HepG2 (cell line): ENCODE measurements around the gene FHIT. TPM values are rescaled to one million over a fixed set of nuclear protein-coding genes. Genes with fewer than 3 reads are reported as not detected.

ENCODE experiments used
- ATAC-seq: fragments of 200-7000 bp; cut with Tn5 transposase; 3 replicates; pipeline ENCODE4 v1.9.1; 2020; ENCODE audit warnings: mild to moderate bottlenecking, moderate library complexity
- BruUV-seq: library from RNA; stranded (reverse); fragments of 400-500 nt; replicated peaks from 2 replicates; lab custom pipeline; 2021; lab: Mats Ljungman, UMichigan
- CTCF ChIA-PET: fragments of 300-600 bp; formaldehyde crosslinking; extraction: SDS; loops from one replicate; lab custom pipeline; 2021; ENCODE audit warnings: low total read pairs, inconsistent platforms, low intra/inter-chr PET ratio; lab: Yijun Ruan, JAX
- POLR2A ChIA-PET: fragments of 350-600 bp; sonication (Branson Sonifier 250); formaldehyde crosslinking; loops from one replicate; lab custom pipeline; 2020; ENCODE audit warnings: antibody characterized with exemption, inconsistent platforms; lab: Yijun Ruan, JAX
- DNase-seq: peaks from one replicate; pipeline ENCODE4 v3.0.0-alpha.2; 2015; ENCODE audit warnings: low spot score
- FAIRE-seq: peaks from 3 replicates; lab custom pipeline; 2011; peaks lifted over from hg19 to GRCh38; lab: Jason Lieb, UNC
- H2AFZ ChIP-seq: one replicate; pipeline ENCODE4 v1.6.1; 2011; ENCODE audit warnings: low read length, inconsistent platforms
- H3K27ac ChIP-seq: fragments of 300-600 bp; 3 replicates; pipeline ENCODE4 v1.8.0; 2011; ENCODE audit warnings: mixed run types, mild to moderate bottlenecking, mixed read lengths, low read length, inconsistent platforms; ENCODE audit not compliant: insufficient read depth; ENCODE audit errors: extremely low read length
- H3K27me3 ChIP-seq, 2 experiments: fragments of 200-600 bp in 1 of 2; 2 replicates in 1 of 2; 3 replicates in 1 of 2; pipeline versions ENCODE4 v1.6.0 to v1.8.0; 2011; ENCODE audit warnings: low read length in 2 of 2, mild to moderate bottlenecking in 2 of 2, moderate library complexity in 2 of 2, inconsistent platforms in 1 of 2; ENCODE audit not compliant: insufficient read depth in 2 of 2, control insufficient read depth in 1 of 2
- H3K36me3 ChIP-seq, 2 experiments: fragments of 200-600 bp in 1 of 2; replicated peaks in 1 of 2; 2 replicates in 1 of 2; 3 replicates in 1 of 2; pipeline versions ENCODE4 v1.5.1 to v1.8.0; 2011; ENCODE audit warnings: low read length in 2 of 2, inconsistent platforms in 1 of 2; ENCODE audit not compliant: insufficient read depth in 2 of 2, control insufficient read depth in 1 of 2
- H3K4me1 ChIP-seq: 2 replicates; pipeline ENCODE4 v1.5.1; 2012; ENCODE audit warnings: low read length, inconsistent platforms; ENCODE audit not compliant: insufficient read depth
- H3K4me2 ChIP-seq: 2 replicates; pipeline ENCODE4 v1.6.0; 2011; ENCODE audit warnings: low read depth, low read length, inconsistent platforms
- H3K4me3 ChIP-seq, 3 experiments: fragments of 200-600 bp in 1 of 3; sonication (generic), shearing (Covaris generic) in 1 of 3; replicated peaks in 1 of 3; 2 replicates each; pipeline ENCODE4 v1.5.1; 2011 to 2016; ENCODE audit warnings: low read length in 3 of 3, inconsistent platforms in 2 of 3, low read depth in 2 of 3, mild to moderate bottlenecking in 2 of 3, control low read depth in 1 of 3, mixed read lengths in 1 of 3; ENCODE audit not compliant: insufficient read depth in 1 of 3
- H3K79me2 ChIP-seq: one replicate; pipeline ENCODE4 v1.6.1; 2011; ENCODE audit warnings: low read length, inconsistent platforms; ENCODE audit not compliant: insufficient read depth
- H3K9ac ChIP-seq: 2 replicates; pipeline ENCODE4 v1.6.0; 2011; ENCODE audit warnings: mild to moderate bottlenecking, low read depth, low read length, inconsistent platforms; ENCODE audit not compliant: insufficient read depth
- H3K9me3 ChIP-seq: 2 replicates; pipeline ENCODE4 v1.5.1; 2012; ENCODE audit warnings: mild to moderate bottlenecking, low read length
- H4K20me1 ChIP-seq: 2 replicates; pipeline ENCODE4 v1.6.0; 2011; ENCODE audit warnings: inconsistent platforms, mild to moderate bottlenecking, low read length, moderate library complexity; ENCODE audit not compliant: insufficient read depth
- NCOA2 ChIP-seq: sonication (generic); formaldehyde crosslinking; IDR thresholded peaks from 2 replicates; pipeline ENCODE4 v1.8.0; 2022; ENCODE audit warnings: inconsistent platforms
- TP53 ChIP-seq: sonication (generic); formaldehyde crosslinking; conservative IDR thresholded peaks from 2 replicates; pipeline ENCODE4 v1.4.0; 2020; ENCODE audit warnings: missing genetic modification reagents
- ZNF205 ChIP-seq: IDR thresholded peaks from 2 replicates; pipeline ENCODE4 v1.6.1; 2018; ENCODE audit warnings: missing biosample characterization, missing genetic modification reagents
- WGBS: methylation state at CpG from one replicate; pipeline ENCODE4 v1.1.6; 2017; ENCODE audit warnings: low lambda C conversion rate; 5-methylcytosine and 5-hydroxymethylcytosine counted together
- in situ Hi-C: cut with HindIII; loops from 2 replicates; pipeline ENCODE4 v1.10.0; 2017; ENCODE audit warnings: low pct_unique_long_range_greater_than_20kb; ENCODE audit not compliant: extremely low pct_ligation_motif_present
- intact Hi-C: fragments of 100-400 bp; cut with micrococcal nuclease; formaldehyde crosslinking; loops from one replicate; pipeline ENCODE4 v1.10.0; 2022; ENCODE audit not compliant: unreplicated experiment
- polyA plus RNA-seq, 8 experiments: library from polyadenylated mRNA; depleted of rRNA in 3 of 8; stranded (reverse) in 7 of 8; unstranded in 1 of 8; fragments of >200 nt; fragmentation: Illumina TruSeq in 4 of 8; extraction: Trizol in 4 of 8; gene quantifications; 2 replicates each; pipeline versions ENCODE4 v1.2.1 to v1.2.3, GENCODE V29; 2011 to 2016; ENCODE audit warnings: low read depth in 4 of 8, missing spikeins in 1 of 8, mixed read lengths in 1 of 8; ENCODE audit not compliant: insufficient read depth in 1 of 8
- total RNA-seq, 5 experiments: library from RNA; depleted of rRNA; stranded (reverse); fragments of >200 nt; fragmentation: Illumina TruSeq; extraction: Trizol; gene quantifications; 2 replicates each; pipeline ENCODE4 v1.2.3, GENCODE V29; 2016; ENCODE audit warnings: low read depth in 1 of 5
- TF ChIP-seq, protein P1 (sequence below), 2 experiments: fragments of 450-650 bp in 1 of 2; sonication (generic) in 1 of 2; formaldehyde crosslinking in 1 of 2; IDR thresholded peaks; 2 replicates each; pipeline versions ENCODE4 v1.6.1 to v1.8.0; 2016 to 2022; ENCODE audit warnings: antibody characterized with exemption in 1 of 2, mild to moderate bottlenecking in 1 of 2, missing genetic modification reagents in 1 of 2
- TF ChIP-seq, protein P2 (sequence below): sonication (generic); formaldehyde crosslinking; IDR thresholded peaks from 2 replicates; pipeline ENCODE4 v1.4.0; 2020; ENCODE audit warnings: missing genetic modification reagents, borderline replicate concordance
- TF ChIP-seq, protein P3 (sequence below): sonication (generic); formaldehyde crosslinking; IDR thresholded peaks from 2 replicates; pipeline ENCODE4 v1.8.0; 2022; ENCODE audit warnings: mild to moderate bottlenecking, missing genetic modification reagents, borderline replicate concordance
- TF ChIP-seq, protein P4 (sequence below): sonication (generic); formaldehyde crosslinking; IDR thresholded peaks from 2 replicates; pipeline ENCODE4 v1.4.0; 2020; ENCODE audit warnings: mild to moderate bottlenecking, missing genetic modification reagents, borderline replicate concordance

Gene FHIT
- total and polyA plus RNA-seq, 2 of the 13 experiments (the other 11 are each of a cell fraction or from before 2014, with no cell fraction given): 4.0 to 4.6 TPM

DNA sequence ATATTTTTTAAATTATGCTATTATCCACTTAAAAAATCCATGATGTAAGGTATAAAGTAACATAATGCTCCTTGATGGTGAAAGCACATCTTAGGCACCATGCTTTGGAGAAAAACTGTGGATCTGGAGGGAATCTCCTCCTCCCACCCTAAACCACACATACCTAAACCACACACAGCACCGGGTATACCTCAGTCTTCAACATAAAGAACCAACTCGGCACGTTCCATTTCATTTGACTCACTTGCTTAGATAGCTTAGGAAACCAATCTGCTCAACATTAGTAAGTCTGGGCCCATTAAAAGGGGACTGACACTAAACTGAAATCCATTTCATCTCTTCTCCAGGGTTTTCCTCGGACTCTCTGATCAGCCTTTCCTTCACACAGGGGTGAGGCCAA, 1255.7 kb downstream of the FHIT start:
- H3K9ac ChIP-seq: no peak overlapping the region
- no peaks in the 10 kb centered on the region for H3K79me2 ChIP-seq
- H3K9me3 ChIP-seq: no peaks in the 10 kb centered on the region
- H3K27ac ChIP-seq: no peak overlapping the region
- no peak for ATAC-seq
- no peaks in the 10 kb centered on the region for H3K4me1 ChIP-seq
- ChIA-PET CTCF (no interaction called here), POLR2A (no interaction called here)
- DNase-seq: no peak
- no TSS peak for BruUV-seq
- intact Hi-C loops (no loop called here), in situ Hi-C loops (no loop called here)
- 33% methylated on average over 4 of the region's 4 CpGs for WGBS
- no peaks in the 10 kb centered on the region for H3K27me3 ChIP-seq
- H3K36me3 ChIP-seq: no peaks in the 10 kb centered on the region
- H4K20me1 ChIP-seq: no peaks in the 10 kb centered on the region
- no peak overlapping the region for H2AFZ ChIP-seq
- FAIRE-seq: no peak
- H3K4me2 ChIP-seq: no peak overlapping the region
- no peak overlapping the region for H3K4me3 ChIP-seq
- TF ChIP-seq NCOA2 (no peak), ZNF205 (CRISPR knock-in tag) (no peak), TP53 (CRISPR knock-in tag) (no peak)
- TF ChIP-seq, protein P1, sequence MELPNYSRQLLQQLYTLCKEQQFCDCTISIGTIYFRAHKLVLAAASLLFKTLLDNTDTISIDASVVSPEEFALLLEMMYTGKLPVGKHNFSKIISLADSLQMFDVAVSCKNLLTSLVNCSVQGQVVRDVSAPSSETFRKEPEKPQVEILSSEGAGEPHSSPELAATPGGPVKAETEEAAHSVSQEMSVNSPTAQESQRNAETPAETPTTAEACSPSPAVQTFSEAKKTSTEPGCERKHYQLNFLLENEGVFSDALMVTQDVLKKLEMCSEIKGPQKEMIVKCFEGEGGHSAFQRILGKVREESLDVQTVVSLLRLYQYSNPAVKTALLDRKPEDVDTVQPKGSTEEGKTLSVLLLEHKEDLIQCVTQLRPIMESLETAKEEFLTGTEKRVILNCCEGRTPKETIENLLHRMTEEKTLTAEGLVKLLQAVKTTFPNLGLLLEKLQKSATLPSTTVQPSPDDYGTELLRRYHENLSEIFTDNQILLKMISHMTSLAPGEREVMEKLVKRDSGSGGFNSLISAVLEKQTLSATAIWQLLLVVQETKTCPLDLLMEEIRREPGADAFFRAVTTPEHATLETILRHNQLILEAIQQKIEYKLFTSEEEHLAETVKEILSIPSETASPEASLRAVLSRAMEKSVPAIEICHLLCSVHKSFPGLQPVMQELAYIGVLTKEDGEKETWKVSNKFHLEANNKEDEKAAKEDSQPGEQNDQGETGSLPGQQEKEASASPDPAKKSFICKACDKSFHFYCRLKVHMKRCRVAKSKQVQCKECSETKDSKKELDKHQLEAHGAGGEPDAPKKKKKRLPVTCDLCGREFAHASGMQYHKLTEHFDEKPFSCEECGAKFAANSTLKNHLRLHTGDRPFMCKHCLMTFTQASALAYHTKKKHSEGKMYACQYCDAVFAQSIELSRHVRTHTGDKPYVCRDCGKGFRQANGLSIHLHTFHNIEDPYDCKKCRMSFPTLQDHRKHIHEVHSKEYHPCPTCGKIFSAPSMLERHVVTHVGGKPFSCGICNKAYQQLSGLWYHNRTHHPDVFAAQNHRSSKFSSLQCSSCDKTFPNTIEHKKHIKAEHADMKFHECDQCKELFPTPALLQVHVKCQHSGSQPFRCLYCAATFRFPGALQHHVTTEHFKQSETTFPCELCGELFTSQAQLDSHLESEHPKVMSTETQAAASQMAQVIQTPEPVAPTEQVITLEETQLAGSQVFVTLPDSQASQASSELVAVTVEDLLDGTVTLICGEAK (IDR thresholded peaks at IDR 0.05): no peak
- TF ChIP-seq, protein P1 (CRISPR knock-in tag; IDR thresholded peaks at IDR 0.05): no peak
- TF ChIP-seq, protein P2, sequence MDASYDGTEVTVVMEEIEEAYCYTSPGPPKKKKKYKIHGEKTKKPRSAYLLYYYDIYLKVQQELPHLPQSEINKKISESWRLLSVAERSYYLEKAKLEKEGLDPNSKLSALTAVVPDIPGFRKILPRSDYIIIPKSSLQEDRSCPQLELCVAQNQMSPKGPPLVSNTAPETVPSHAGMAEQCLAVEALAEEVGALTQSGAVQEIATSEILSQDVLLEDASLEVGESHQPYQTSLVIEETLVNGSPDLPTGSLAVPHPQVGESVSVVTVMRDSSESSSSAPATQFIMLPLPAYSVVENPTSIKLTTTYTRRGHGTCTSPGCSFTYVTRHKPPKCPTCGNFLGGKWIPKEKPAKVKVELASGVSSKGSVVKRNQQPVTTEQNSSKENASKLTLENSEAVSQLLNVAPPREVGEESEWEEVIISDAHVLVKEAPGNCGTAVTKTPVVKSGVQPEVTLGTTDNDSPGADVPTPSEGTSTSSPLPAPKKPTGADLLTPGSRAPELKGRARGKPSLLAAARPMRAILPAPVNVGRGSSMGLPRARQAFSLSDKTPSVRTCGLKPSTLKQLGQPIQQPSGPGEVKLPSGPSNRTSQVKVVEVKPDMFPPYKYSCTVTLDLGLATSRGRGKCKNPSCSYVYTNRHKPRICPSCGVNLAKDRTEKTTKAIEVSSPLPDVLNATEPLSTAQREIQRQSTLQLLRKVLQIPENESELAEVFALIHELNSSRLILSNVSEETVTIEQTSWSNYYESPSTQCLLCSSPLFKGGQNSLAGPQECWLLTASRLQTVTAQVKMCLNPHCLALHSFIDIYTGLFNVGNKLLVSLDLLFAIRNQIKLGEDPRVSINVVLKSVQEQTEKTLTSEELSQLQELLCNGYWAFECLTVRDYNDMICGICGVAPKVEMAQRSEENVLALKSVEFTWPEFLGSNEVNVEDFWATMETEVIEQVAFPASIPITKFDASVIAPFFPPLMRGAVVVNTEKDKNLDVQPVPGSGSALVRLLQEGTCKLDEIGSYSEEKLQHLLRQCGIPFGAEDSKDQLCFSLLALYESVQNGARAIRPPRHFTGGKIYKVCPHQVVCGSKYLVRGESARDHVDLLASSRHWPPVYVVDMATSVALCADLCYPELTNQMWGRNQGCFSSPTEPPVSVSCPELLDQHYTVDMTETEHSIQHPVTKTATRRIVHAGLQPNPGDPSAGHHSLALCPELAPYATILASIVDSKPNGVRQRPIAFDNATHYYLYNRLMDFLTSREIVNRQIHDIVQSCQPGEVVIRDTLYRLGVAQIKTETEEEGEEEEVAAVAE (CRISPR knock-in tag): no peak
- TF ChIP-seq, protein P3, sequence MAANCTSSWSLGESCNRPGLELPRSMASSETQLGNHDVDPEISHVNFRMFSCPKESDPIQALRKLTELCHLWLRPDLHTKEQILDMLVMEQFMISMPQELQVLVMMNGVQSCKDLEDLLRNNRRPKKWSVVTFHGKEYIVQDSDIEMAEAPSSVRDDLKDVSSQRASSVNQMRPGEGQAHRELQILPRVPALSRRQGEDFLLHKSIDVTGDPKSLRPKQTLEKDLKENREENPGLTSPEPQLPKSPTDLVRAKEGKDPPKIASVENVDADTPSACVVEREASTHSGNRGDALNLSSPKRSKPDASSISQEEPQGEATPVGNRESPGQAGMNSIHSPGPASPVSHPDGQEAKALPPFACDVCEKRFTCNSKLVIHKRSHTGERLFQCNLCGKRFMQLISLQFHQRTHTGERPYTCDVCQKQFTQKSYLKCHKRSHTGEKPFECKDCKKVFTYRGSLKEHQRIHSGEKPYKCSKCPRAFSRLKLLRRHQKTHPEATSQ (CRISPR knock-in tag): no peak
- TF ChIP-seq, protein P4, sequence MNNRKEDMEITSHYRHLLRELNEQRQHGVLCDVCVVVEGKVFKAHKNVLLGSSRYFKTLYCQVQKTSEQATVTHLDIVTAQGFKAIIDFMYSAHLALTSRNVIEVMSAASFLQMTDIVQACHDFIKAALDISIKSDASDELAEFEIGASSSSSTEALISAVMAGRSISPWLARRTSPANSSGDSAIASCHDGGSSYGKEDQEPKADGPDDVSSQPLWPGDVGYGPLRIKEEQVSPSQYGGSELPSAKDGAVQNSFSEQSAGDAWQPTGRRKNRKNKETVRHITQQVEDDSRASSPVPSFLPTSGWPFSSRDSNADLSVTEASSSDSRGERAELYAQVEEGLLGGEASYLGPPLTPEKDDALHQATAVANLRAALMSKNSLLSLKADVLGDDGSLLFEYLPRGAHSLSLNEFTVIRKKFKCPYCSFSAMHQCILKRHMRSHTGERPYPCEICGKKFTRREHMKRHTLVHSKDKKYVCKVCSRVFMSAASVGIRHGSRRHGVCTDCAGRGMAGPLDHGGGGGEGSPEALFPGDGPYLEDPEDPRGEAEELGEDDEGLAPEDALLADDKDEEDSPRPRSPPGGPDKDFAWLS: no peak
